CD4-positive, alpha-beta T cell (primary cell): ENCODE measurements around the gene DNASE1L3. TPM values are rescaled to one million over a fixed set of nuclear protein-coding genes. Genes with fewer than 3 reads are reported as not detected.

Source experiments
- ATAC-seq: fragments of 200-7000 bp; cut with Tn5 transposase; one replicate; pipeline ENCODE4 v1.10.0; 2022; ENCODE audit warnings: mild to moderate bottlenecking; ENCODE audit not compliant: poor library complexity
- CTCF ChIA-PET: fragments of 350-600 bp; sonication (Branson Sonifier 250); formaldehyde crosslinking; loops from one replicate; lab custom pipeline; 2021; ENCODE audit warnings: antibody characterized with exemption, inconsistent platforms; lab: Charles Lee
- POLR2A ChIA-PET: fragments of 350-600 bp; sonication (Branson Sonifier 250); formaldehyde crosslinking; loops from one replicate; lab custom pipeline; 2021; ENCODE audit warnings: antibody characterized with exemption, inconsistent platforms; lab: Charles Lee
- DNase-seq, 14 experiments: peaks; one replicate each; pipeline ENCODE4 v3.0.0-alpha.2; 2013 to 2020; ENCODE audit warnings: mixed read lengths in 2 of 14
- H3K27ac ChIP-seq, 2 donors: one replicate each; pipeline versions ENCODE4 v1.5.1 to v1.7.0; 2013; ENCODE audit warnings: low read length in 2 of 2, low read depth in 1 of 2, mild to moderate bottlenecking in 1 of 2
- H3K27me3 ChIP-seq, 2 experiments: 1 replicate in 1 of 2; 2 replicates in 1 of 2; pipeline versions ENCODE4 v1.6.1 to v1.7.0; 2013; ENCODE audit warnings: low read length in 2 of 2, control low read depth in 1 of 2, mild to moderate bottlenecking in 1 of 2, moderate library complexity in 1 of 2; ENCODE audit not compliant: insufficient read depth in 2 of 2, control insufficient read depth in 1 of 2
- H3K36me3 ChIP-seq: one replicate; pipeline ENCODE4 v1.6.1; 2013; ENCODE audit warnings: low read length, control low read depth; ENCODE audit not compliant: insufficient read depth
- H3K4me1 ChIP-seq: one replicate; pipeline ENCODE4 v1.6.1; 2013; ENCODE audit warnings: low read length, control low read depth; ENCODE audit not compliant: insufficient read depth
- H3K4me3 ChIP-seq: one replicate; pipeline ENCODE4 v1.5.1; 2013; ENCODE audit warnings: mild to moderate bottlenecking, low read length, moderate library complexity
- H3K9me3 ChIP-seq, 2 experiments: 1 replicate in 1 of 2; 2 replicates in 1 of 2; pipeline versions ENCODE4 v1.6.1 to v1.7.0; 2013; ENCODE audit warnings: low read length in 2 of 2, mild to moderate bottlenecking in 2 of 2, control low read depth in 1 of 2, moderate library complexity in 1 of 2; ENCODE audit not compliant: control insufficient read depth in 1 of 2, insufficient read depth in 1 of 2
- H3K27ac Mint-ChIP-seq: one replicate; pipeline ENCODE4 v1.8.0; 2020; ENCODE audit warnings: mixed read lengths
- H3K27me3 Mint-ChIP-seq: one replicate; pipeline ENCODE4 v1.8.0; 2021; ENCODE audit warnings: mixed read lengths
- H3K36me3 Mint-ChIP-seq: one replicate; pipeline ENCODE4 v1.8.0; 2021; ENCODE audit warnings: low read depth, mixed read lengths
- H3K4me1 Mint-ChIP-seq: one replicate; pipeline ENCODE4 v1.8.0; 2021; ENCODE audit warnings: low read depth, mixed read lengths
- H3K4me3 Mint-ChIP-seq: one replicate; pipeline ENCODE4 v1.8.0; 2020; ENCODE audit warnings: mild to moderate bottlenecking, mixed read lengths
- H3K9me3 Mint-ChIP-seq: one replicate; pipeline ENCODE4 v1.8.0; 2020; ENCODE audit warnings: mixed read lengths
- intact Hi-C, 2 experiments: fragments of 100-400 bp; cut with DNase I in 1 of 2; cut with micrococcal nuclease in 1 of 2; formaldehyde crosslinking; loops; one replicate each; pipeline versions ENCODE4 v1.15.1 to v1.9.0; 2023 to 2025; cut with DNase I, micrococcal nuclease
- total RNA-seq, 174 experiments: library from RNA in 2 of 174; stranded (reverse) in 2 of 174; gene quantifications; one replicate each; pipeline ENCODE4 v1.2.3 and lab custom pipeline; 2021 to 2026
- TF ChIP-seq, protein P1 (sequence below): fragments of 200-600 bp; IDR thresholded peaks from one replicate; pipeline ENCODE4 v1.8.0; 2022; ENCODE audit warnings: antibody characterized with exemption, mild to moderate bottlenecking

Gene DNASE1L3
- total RNA-seq, 2 experiments from 2014 or later = 0.53 to 0.80 TPM

- Histone ChIP-seq H3K4me3 (no peak overlapping the region), H3K9me3 (no peaks in the 10 kb centered on the region), H3K36me3 (peaks cover 64% of the 10 kb centered on the region), H3K27me3 (no peaks in the 10 kb centered on the region), H3K4me1 (no peaks in the 10 kb centered on the region), H3K27ac (no peak overlapping the region)
- Mint-ChIP-seq H3K4me1 (no peaks in the 10 kb centered on the region), H3K9me3 (no peaks in the 10 kb centered on the region), H3K4me3 (no peak overlapping the region), H3K36me3 (peaks cover 89% of the 10 kb centered on the region), H3K27ac (no peak overlapping the region), H3K27me3 (no peaks in the 10 kb centered on the region)
- no peak for DNase-seq
- TF ChIP-seq, protein P1, sequence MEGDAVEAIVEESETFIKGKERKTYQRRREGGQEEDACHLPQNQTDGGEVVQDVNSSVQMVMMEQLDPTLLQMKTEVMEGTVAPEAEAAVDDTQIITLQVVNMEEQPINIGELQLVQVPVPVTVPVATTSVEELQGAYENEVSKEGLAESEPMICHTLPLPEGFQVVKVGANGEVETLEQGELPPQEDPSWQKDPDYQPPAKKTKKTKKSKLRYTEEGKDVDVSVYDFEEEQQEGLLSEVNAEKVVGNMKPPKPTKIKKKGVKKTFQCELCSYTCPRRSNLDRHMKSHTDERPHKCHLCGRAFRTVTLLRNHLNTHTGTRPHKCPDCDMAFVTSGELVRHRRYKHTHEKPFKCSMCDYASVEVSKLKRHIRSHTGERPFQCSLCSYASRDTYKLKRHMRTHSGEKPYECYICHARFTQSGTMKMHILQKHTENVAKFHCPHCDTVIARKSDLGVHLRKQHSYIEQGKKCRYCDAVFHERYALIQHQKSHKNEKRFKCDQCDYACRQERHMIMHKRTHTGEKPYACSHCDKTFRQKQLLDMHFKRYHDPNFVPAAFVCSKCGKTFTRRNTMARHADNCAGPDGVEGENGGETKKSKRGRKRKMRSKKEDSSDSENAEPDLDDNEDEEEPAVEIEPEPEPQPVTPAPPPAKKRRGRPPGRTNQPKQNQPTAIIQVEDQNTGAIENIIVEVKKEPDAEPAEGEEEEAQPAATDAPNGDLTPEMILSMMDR = no peak
- intact Hi-C loops = no loop called here
- no peak for ATAC-seq
- CTCF ChIA-PET = no interaction called here
- POLR2A ChIA-PET = no interaction called here
Measured at GRCh38 chr3:58144478-58145325, 66.1 kb downstream of the DNASE1L3 start.

DNA sequence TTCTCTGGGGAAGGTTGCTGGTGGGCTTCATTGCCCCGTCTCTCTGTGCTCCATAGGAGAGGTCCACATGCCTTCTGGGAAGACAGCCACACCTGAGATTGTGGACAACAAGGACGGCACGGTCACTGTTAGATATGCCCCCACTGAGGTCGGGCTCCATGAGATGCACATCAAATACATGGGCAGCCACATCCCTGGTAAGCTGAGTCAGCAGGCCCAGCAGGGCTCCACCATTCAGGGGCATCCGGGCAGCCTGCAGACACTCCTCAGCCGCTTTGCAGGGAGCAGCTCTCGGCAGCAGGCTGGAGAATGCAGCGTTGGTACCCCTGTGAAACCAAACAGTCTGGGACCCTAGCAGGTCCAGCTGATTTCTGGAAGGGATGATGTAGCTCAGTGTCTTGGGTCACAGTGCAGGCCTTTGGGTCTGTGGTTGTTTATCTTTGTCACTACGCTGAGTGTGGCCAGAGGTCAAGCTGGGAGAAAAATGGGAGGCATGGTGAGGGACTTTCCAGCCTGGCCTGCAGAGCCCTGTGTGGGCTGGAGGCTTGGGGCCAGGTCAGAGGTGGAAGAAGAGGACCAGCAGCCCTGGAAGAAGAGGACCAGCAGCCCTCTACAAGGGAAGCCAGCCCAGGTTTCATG is 67.2 kb downstream of the DNASE1L3 start:
- Mint-ChIP-seq H3K4me3 (no peak overlapping the region), H3K27me3 (no peaks in the 10 kb centered on the region), H3K4me1 (no peaks in the 10 kb centered on the region), H3K9me3 (no peaks in the 10 kb centered on the region), H3K36me3 (peaks cover 89% of the 10 kb centered on the region), H3K27ac (no peak overlapping the region)
- ATAC-seq (no peak), DNase-seq (no peak)
- Histone ChIP-seq H3K36me3 (peaks cover 63% of the 10 kb centered on the region), H3K4me3 (no peak overlapping the region), H3K4me1 (no peaks in the 10 kb centered on the region), H3K27ac (no peak overlapping the region), H3K27me3 (no peaks in the 10 kb centered on the region), H3K9me3 (no peaks in the 10 kb centered on the region)
- TF ChIP-seq, protein P1 = no peak
- POLR2A ChIA-PET = no interaction called here
- CTCF ChIA-PET = no interaction called here
- intact Hi-C loops = no loop called here

Other genes starting within 250 kb of the DNASE1L3 start
- gene FLNB, start 202.6 kb downstream of the DNASE1L3 start, total RNA-seq = 10 to 100 TPM; 39.7 to 42.1 TPM
- gene ABHD6, start 26.8 kb upstream of the DNASE1L3 start, total RNA-seq = 1 to 10 TPM in 1 of 2 experiments, under 1 TPM in 1; 0.71 to 1.9 TPM
- 10 to 100 TPM; 17.7 to 19.7 TPM for gene RPP14, start 95.3 kb upstream of the DNASE1L3 start, total RNA-seq
- gene HTD2, start 95.5 kb upstream of the DNASE1L3 start, total RNA-seq = 1 to 10 TPM; 7.2 to 7.3 TPM
- 10 to 100 TPM; 12.5 to 14.8 TPM for gene PXK, start 121.9 kb upstream of the DNASE1L3 start, total RNA-seq
- 10 to 100 TPM; 31.1 to 31.5 TPM for gene PDHB, start 222.9 kb upstream of the DNASE1L3 start, total RNA-seq